Nephron progenitor cell (in vitro differentiated cells): ENCODE results near the gene NCAPG.
"Not testable (repeated sequence)": the region's sequence is repeated elsewhere in the genome, so short reads cannot be mapped to it uniquely, and the experiment has no call there.

Experiments
- DNase-seq: peaks from one replicate; pipeline ENCODE4 v3.0.0; 2021
- H3K27ac Mint-ChIP-seq: 2 replicates; pipeline ENCODE4 v1.8.0; 2021; ENCODE audit warnings: mild to moderate bottlenecking, moderate library complexity, mixed read lengths
- H3K27me3 Mint-ChIP-seq: 2 replicates; pipeline ENCODE4 v1.8.0; 2021; ENCODE audit warnings: mild to moderate bottlenecking, low read depth, mixed read lengths; ENCODE audit not compliant: poor library complexity
- H3K36me3 Mint-ChIP-seq: 2 replicates; pipeline ENCODE4 v1.8.0; 2021; ENCODE audit warnings: low read depth, mixed read lengths
- H3K4me1 Mint-ChIP-seq: 2 replicates; pipeline ENCODE4 v1.8.0; 2021; ENCODE audit warnings: mixed read lengths
- H3K4me3 Mint-ChIP-seq: 2 replicates; pipeline ENCODE4 v1.8.0; 2021; ENCODE audit warnings: mild to moderate bottlenecking, moderate library complexity, mixed read lengths
- H3K9me3 Mint-ChIP-seq: 2 replicates; pipeline ENCODE4 v1.8.0; 2021; ENCODE audit warnings: mild to moderate bottlenecking, moderate library complexity, mixed read lengths
- CTCF ChIP-seq: fragments of 200-600 bp; sonication (generic); IDR thresholded peaks from 2 replicates; pipeline ENCODE4 v1.5.0; 2021; ENCODE audit warnings: antibody characterized with exemption

Gene NCAPG

GRCh38 chr4:17814140-17814539 is 3.4 kb downstream of the NCAPG start:
- DNase-seq: no peak
- no peak overlapping the region for H3K4me3 Mint-ChIP-seq
- TF ChIP-seq CTCF: no peak
- peaks cover 31% of the 10 kb centered on the region for H3K4me1 Mint-ChIP-seq
- no peak overlapping the region for H3K27ac Mint-ChIP-seq
- no peaks in the 10 kb centered on the region for H3K27me3 Mint-ChIP-seq
- no peaks in the 10 kb centered on the region for H3K9me3 Mint-ChIP-seq
- peaks cover 48% of the 10 kb centered on the region for H3K36me3 Mint-ChIP-seq

GRCh38 chr4:17816142-17816541 is 5.4 kb downstream of the NCAPG start:
- Mint-ChIP-seq H3K27me3 (no peaks in the 10 kb centered on the region), H3K4me3 (no peak overlapping the region), H3K36me3 (peaks cover 59% of the 10 kb centered on the region), H3K9me3 (no peaks in the 10 kb centered on the region), H3K4me1 (peaks cover 26% of the 10 kb centered on the region), H3K27ac (no peak overlapping the region)
- no peak for TF ChIP-seq CTCF
- DNase-seq: no peak

GRCh38 chr4:17817027-17817426 is 6.2 kb downstream of the NCAPG start:
- no peaks in the 10 kb centered on the region for H3K9me3 Mint-ChIP-seq
- no peak for DNase-seq
- H3K4me1 Mint-ChIP-seq: peaks cover 18% of the 10 kb centered on the region
- H3K36me3 Mint-ChIP-seq: peaks cover 66% of the 10 kb centered on the region
- no peak overlapping the region for H3K27ac Mint-ChIP-seq
- peak; percentile 40 for TF ChIP-seq CTCF
- H3K4me3 Mint-ChIP-seq: no peak overlapping the region
- H3K27me3 Mint-ChIP-seq: peaks cover 5% of the 10 kb centered on the region

- no peak overlapping the region for H3K4me3 Mint-ChIP-seq
- H3K27ac Mint-ChIP-seq: no peak overlapping the region
Measured at GRCh38 chr4:17823871-17824669, 13.3 kb downstream of the NCAPG start.

GRCh38 chr4:17846266-17846665 is 35.5 kb downstream of the NCAPG start:
- no peak for TF ChIP-seq CTCF
- Mint-ChIP-seq H3K27me3 (no peaks in the 10 kb centered on the region), H3K27ac (no peak overlapping the region), H3K36me3 (peaks cover 78% of the 10 kb centered on the region), H3K9me3 (peaks cover 22% of the 10 kb centered on the region), H3K4me3 (no peak overlapping the region), H3K4me1 (no peaks in the 10 kb centered on the region)
- DNase-seq: no peak

More at GRCh38 chr4:17823871-17824669, 13.3 kb downstream of the NCAPG start:
- no peak for TF ChIP-seq CTCF
- peaks cover 72% of the 10 kb centered on the region for H3K36me3 Mint-ChIP-seq
- DNase-seq: no peak
- H3K4me1 Mint-ChIP-seq: no peaks in the 10 kb centered on the region
- H3K9me3 Mint-ChIP-seq: no peaks in the 10 kb centered on the region
- H3K27me3 Mint-ChIP-seq: peaks cover 5% of the 10 kb centered on the region

GRCh38 chr4:17850295-17850694 is 39.5 kb downstream of the NCAPG start:
- H3K27me3 Mint-ChIP-seq, DNase-seq, H3K4me3 Mint-ChIP-seq, H3K4me1 Mint-ChIP-seq, H3K27ac Mint-ChIP-seq: not testable (repeated sequence)
- Mint-ChIP-seq H3K36me3 (peaks cover 45% of the 10 kb centered on the region), H3K9me3 (peaks cover 24% of the 10 kb centered on the region)
